GM10847 (cell line): Measurements from ENCODE around the gene NCKAP5.

ENCODE experiments used
- POLR2A ChIP-seq: IDR thresholded peaks from 2 replicates; pipeline ENCODE4 v1.6.1; 2011; ENCODE audit not compliant: insufficient read length; ENCODE audit errors: extremely low read depth

NCKAP5 gene

DNA sequence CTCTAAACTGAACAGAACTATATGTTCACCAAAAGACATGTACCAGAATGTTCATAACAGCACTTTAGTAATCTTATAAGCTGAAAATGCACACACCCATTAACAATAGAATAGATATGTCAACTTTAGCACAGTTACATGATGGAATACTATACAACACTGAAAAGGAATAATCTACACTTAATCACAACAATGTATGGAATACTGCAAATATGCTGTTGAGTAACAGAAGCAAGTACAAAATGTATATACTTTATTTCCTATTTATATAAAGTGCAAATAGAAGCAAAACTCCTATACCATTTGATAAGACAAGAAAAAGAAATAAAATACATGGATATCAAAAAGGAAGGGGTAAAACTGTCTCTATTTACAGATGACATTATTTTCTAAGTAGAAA, 352.8 kb downstream of the NCKAP5 start:
- TF ChIP-seq POLR2A, result no peak

DNA sequence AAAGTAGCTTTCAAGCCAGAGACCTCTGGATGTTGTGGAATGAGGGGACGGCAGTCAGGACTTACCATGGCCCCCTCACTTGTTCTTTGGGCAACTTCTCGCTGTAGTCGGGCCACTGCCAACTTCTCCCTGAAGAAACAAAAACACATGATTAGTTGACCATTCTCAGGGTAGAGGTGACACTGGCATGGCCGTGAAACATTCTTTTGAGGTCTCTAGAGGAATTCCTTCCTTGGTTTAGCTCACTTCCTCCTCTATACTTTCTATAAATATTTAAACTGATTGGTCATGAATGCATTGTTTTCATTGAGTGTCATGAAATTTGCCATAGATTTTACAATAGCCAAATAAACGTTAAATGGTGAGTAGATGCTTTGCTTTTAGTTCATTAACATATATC, 354.6 kb downstream of the NCKAP5 start:
- TF ChIP-seq POLR2A, result no peak

DNA sequence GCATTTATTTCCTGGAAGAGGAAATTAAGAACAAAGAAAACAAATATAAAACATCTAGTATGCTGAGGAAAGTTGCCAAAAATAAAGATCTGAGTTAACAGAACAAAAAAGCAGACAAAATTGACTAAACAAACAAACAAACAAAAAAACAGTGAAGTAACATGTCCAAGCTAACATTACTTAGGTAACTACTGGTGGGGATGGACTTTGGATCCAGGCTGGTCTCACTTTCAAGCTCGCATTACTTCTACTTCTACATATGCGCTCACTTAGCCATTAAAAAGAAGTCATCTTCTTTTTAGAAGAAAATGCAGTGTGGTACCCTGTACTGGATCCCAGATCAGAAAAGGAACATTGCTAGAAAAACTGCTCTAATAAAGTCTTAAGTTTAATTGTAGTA, 358.9 kb downstream of the NCKAP5 start:
- TF ChIP-seq POLR2A, result no peak

DNA sequence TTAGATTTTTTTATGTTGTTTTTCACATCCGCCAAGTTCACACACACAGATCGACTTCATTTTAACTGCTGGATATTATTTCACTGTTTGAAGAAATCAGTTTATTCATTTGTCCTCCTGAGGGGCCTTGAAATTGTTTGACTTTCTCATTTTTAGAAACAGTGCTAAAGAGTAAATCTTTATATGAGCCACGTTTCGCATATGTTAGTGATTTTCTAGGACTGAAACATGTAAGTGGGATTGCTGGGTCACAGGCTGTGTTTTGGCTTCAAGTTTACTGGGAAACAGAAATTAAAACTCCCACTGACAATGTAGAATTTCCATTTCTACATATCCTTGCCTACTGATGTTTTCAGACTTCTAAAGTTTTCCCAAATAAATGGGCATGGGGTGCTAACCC, 363.8 kb downstream of the NCKAP5 start:
- no peak for TF ChIP-seq POLR2A

DNA sequence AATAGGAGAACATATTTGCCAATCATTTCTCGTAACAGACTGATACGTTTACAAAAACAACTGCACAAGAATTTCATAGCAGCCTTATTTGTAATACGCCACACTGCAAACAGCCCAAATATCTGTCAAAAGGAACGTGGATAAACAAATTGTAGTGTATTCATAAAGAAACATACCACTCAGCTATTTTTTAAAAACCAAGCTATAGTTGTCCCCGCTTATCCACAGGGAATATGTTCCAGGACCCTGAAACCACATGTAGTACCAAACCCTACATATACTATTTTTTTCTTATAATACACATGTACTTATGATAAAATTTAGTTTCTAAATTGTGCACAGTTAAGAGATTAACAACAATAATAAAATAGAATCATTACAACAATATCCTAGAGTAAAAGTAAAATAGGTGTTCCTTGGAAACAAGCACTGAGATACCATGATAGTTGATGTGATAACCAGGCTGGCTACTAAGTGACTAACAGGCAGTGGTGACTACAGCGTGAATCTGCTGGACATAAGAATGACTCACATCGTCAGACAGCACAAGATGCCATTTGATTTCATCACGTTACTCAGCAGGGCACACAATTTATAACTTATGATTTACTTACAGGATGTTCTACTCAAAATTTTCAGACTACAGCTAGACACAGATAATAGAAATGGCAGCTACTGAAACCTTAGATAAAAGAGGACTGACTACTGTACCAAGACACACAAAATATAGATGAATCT, 367.4 kb downstream of the NCKAP5 start:
- no peak for TF ChIP-seq POLR2A

DNA sequence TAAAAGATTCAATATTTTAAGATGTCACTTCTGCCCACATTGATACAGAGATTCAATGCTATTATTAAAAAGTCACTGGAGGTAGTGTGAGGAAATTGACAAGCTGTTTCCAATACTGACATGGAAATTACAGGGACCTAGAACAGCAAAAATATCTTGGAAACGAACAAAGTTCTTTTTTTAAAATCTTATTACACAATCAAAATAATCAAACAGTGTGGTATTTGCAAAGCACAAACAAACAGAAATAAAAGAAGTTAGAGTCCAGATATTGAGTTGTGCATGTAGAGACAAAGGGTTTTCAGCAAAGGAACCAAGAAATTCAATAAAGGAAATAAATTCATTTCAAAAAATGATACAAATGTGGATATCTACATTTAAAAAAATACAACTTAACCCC, 369.6 kb downstream of the NCKAP5 start:
- TF ChIP-seq POLR2A, result no peak

DNA sequence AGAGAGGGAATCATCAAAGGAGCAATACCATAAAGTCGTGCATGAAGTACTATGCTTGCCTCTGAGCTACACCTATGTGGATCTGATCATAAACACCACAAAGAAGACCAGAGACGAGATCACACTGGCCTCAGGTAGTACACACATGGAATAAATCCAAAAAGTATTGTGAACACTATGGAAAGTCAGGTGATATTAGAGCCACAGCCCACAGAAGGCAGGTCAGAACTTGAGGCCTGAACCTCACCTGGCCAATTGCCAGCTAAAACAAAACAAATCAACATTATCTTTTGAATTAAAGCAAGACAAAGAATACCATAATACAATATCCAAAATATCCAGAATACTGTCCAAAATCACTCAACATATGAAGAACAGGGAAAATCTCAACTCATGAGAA, 371.1 kb downstream of the NCKAP5 start:
- TF ChIP-seq POLR2A, result no peak

DNA sequence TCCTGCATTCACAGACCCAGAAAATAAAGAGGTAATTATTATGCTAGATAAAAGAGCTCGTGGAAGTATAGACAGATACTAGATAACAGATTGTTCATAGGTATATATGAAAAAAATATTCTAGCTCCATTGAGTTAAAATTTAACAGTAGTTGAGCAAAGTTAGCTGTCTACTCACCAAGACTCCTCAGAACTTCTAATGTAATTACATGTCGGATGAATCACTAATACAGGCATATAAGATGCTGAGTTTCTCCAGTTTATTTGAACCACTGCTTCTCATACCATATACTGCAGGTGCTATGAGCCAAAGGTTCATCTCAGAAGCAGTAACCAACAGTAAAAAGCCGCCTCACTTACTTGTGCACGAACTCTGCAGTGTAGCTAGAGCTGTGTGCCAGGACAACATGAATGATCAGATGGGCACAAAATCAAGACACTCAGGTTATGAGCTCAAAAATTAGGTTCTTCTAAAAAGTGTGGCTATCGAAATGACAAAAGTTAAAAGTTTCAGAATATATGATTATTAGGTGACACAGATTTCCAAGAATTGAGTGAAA, 373.4 kb downstream of the NCKAP5 start:
- TF ChIP-seq POLR2A, result no peak

DNA sequence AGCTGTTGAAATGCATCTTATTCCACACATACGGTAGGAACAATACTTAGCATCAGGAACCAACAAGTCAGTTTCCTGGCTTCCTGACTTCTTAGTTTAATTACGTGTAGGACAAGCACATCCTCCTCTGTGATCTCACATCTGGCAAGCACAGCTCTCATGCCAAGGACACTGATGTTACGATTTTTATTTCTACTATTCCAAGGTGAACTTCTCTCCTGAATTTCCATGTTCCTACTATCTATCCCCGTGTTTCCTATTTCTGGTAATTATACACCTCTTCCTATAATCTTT, 374.0 kb downstream of the NCKAP5 start:
- no peak for TF ChIP-seq POLR2A

DNA sequence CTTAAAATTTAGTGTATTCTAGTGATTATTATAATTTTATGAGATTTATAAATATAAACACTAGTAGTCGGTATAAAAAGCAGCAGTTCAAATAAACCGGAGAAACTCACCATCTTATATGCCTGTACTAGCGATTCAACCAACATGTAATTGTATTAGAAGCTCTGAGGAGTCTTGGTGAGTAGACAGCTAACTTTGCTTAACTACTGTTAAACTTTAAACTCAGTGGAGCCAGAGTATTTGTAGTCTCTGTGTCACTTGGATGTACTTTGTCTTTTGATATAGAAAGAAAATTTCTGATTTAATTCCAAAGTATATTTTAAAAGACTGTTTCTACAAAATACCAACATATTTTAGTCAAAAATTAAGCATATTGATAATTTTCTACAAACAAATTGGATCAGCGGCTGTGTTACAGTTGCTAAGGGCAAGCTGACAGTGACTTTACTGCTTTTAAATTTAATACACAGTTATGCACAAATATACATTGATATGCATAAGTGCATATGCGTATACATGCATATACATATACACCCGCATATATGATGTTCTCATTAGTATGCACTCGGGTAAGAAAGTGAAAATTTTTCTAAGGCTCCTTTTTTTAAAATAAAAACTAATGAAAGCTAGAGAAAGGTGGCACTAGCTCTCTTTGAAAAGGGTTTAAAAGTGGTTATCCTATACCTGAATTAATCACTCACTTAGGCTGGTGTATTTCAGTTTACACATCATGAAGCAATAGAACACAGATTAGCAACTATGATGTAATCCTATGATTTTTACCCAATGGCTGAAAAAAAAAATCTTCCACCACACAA, 374.5 kb downstream of the NCKAP5 start:
- TF ChIP-seq POLR2A, result no peak

DNA sequence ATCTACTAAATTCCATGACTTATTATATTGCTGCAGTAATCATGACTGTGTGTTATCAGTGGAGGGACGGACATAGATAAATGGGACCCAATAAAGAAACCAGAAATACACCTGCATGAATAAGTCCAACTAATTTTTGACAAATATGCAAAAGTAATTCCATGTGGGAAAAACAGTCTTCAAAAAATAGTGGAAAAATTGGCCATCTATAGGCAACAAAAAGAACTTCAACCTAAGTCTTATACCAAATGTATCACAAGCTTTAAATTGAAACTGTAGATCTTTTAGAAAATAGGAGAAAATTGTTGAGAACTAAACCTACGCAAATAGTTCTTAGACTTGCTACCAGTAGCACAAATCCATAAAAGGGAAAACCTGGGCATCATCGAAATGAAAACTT, 376.2 kb downstream of the NCKAP5 start:
- TF ChIP-seq POLR2A, result no peak

DNA sequence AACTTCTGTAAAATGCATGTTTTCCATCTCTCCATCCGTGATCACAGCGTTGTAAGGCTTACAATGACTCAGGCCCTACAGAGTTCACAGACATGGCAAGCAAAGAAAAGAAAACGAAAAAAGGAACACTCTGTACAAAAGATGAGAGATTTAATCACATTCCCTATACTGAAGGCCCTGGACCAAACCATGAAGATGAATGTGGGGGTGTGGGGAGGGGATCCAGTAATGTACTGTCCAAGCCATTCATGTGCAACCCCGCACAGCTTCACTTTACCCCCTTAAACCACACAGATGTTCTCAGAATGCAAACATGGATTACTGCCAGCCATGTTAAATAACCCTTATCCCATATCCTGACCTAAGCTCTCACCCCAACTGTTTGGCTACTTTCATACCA, 391.1 kb downstream of the NCKAP5 start:
- TF ChIP-seq POLR2A, result no peak

DNA sequence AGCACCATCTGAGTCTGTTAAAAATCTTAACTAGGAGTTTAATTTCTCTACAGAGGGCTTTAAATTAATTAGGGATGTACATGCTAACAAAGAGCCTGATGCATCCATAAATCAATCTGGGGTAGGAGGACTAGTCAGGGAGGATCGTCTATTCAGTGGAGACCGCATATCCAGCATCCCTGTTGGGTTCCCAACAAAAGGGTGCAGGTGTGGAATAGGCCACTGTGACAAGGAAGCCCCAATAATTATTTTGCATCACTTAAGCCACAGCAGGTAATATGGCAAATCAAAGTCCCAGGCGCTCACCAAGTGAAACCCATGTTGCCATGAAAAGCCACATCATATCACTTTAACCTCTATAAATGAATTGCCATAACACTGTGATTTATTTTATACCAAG, 392.3 kb downstream of the NCKAP5 start:
- TF ChIP-seq POLR2A, result no peak

DNA sequence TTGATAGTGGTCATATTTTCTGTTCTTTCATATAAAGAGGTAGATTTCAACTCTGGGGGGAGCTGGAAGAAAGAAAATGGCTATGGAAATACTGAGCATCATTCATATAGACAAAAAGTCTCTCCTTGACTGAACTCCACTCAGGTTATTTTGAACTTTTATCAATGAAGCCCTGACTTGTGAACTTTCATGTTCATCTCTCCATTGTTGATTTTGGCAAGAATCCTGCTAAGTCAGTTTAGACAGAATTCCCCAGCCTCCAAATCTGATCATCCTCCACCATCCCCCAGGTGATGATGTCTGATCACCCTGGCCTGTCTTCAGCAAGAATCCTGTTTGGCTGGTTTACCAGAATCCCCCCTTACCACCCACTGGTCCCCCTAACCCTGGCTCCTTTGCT, 395.0 kb downstream of the NCKAP5 start:
- no peak for TF ChIP-seq POLR2A

DNA sequence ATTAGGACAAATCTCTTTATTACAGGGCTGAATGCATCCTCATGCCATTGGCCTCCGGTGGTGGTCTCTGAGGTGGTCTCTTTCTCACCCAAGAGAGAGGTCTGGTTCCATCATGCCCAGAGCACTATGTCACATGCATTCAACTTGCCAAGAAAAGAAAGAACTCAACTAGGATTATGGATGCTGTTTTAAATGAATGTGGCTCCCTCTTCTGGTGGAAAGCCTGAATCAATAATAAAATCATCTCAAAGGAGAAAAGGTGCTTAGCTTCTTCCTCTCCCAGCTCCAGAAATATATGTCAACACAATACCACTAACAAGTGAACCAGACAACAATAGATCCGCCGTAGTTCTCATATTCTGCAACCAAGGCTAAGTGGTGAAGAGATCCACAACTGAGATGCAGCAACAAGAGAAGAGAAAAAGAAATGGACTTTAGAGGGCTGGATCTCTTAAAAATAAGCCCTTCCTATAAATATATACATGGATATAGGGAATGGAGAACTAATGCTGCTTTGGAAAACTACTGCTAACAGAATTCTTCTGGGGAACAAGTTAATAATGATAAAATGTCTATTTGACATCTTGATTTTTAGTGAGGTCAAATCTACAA, 396.8 kb downstream of the NCKAP5 start:
- TF ChIP-seq POLR2A, result no peak

DNA sequence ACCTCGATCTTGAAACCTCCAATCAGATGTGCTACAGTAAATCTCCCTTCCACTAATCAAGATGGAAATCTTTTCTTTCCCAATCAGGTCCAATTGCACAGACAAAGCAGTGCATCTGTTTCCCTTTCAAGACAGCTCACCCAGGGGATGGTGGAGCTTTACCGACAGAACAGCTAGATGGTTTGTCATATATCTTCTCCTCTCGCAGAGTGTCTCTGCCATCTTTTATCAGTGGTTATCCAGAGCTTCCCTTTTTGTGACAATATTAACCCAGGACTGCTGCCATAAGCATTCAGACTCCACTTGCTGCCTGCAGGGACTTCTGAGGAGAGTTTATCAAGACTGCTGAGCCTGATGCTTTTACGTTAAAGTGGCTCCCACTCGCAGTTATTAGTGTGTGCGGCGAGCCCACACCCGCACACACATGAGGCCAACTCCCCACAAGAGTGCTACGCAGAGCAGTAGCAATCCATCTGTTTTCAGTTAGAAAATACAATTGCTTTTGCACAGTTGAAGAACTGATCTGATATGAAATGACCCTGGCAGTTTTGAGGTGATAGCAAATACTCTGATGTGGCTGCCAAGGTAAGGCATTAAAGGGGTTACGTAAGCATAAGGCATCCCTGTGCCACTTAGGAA, 398.9 kb downstream of the NCKAP5 start:
- no peak for TF ChIP-seq POLR2A

DNA sequence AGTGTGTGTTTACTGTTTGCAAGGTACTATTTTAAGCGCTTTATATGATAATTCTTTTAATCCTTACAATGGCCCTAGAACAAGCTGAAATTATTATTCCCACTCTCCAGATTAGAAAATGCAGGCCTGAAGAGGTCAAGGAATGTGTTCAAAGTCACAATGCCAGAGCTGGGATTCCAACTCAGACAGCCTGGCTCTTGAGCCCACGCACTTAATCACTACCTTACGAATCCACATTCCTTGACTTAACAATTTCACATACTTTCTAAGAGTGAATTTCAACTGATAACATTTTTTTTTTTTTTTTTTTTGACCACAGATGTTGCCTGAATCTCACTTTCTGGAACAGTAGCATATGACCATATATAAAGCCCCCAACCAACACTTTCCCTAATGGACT, 400.3 kb downstream of the NCKAP5 start:
- no peak for TF ChIP-seq POLR2A
